WTC11 (cell line): Measurements from ENCODE around the gene AKAP3. TPM values are rescaled to one million over a fixed set of nuclear protein-coding genes. Genes with fewer than 3 reads are reported as not detected.

Experiments
- ATAC-seq: fragments of 200-7000 bp; cut with Tn5 transposase; 2 replicates; pipeline ENCODE4 v1.10.0; 2021; ENCODE audit warnings: mild to moderate bottlenecking, moderate library complexity
- CTCF ChIA-PET: fragments of 300-600 bp; sonication (Branson Sonifier 250); formaldehyde crosslinking; loops from one replicate; lab custom pipeline; 2021; ENCODE audit warnings: antibody characterized with exemption; lab: Charles Lee
- POLR2A ChIA-PET: fragments of 350-600 bp; sonication (Branson Sonifier 250); formaldehyde crosslinking; loops from one replicate; lab custom pipeline; 2021; ENCODE audit warnings: antibody characterized with exemption; lab: Charles Lee
- DNase-seq: peaks from one replicate; pipeline ENCODE4 v3.0.0; 2021; ENCODE audit warnings: low spot score
- H3K27ac Mint-ChIP-seq: 2 replicates; pipeline ENCODE4 v1.8.0; 2021; ENCODE audit warnings: mixed read lengths
- H3K27me3 Mint-ChIP-seq: 2 replicates; pipeline ENCODE4 v1.8.0; 2021; ENCODE audit warnings: low read depth, mild to moderate bottlenecking, moderate library complexity, mixed read lengths
- H3K36me3 Mint-ChIP-seq: 2 replicates; pipeline ENCODE4 v1.8.0; 2021; ENCODE audit warnings: mixed read lengths
- H3K4me1 Mint-ChIP-seq: 2 replicates; pipeline ENCODE4 v1.8.0; 2022; ENCODE audit warnings: mixed read lengths
- H3K4me3 Mint-ChIP-seq: 2 replicates; pipeline ENCODE4 v1.8.0; 2021; ENCODE audit warnings: mild to moderate bottlenecking, moderate library complexity, mixed read lengths
- H3K9me3 Mint-ChIP-seq: 2 replicates; pipeline ENCODE4 v1.8.0; 2021; ENCODE audit warnings: mixed read lengths
- ATF2 ChIP-seq: sonication (generic); formaldehyde crosslinking; IDR thresholded peaks from 2 replicates; pipeline ENCODE4 v1.8.1; 2022; ENCODE audit warnings: low read depth, missing genetic modification reagents, borderline replicate concordance
- CBFB ChIP-seq: sonication (generic); formaldehyde crosslinking; IDR thresholded peaks from 2 replicates; pipeline ENCODE4 v1.8.1; 2022; ENCODE audit warnings: mild to moderate bottlenecking, low read depth, missing genetic modification reagents
- CREM ChIP-seq: sonication (generic); formaldehyde crosslinking; IDR thresholded peaks from 2 replicates; pipeline ENCODE4 v1.8.1; 2022; ENCODE audit warnings: mild to moderate bottlenecking, missing genetic modification reagents, moderate library complexity
- ESRRA ChIP-seq: sonication (generic); formaldehyde crosslinking; IDR thresholded peaks from 2 replicates; pipeline ENCODE4 v1.8.1; 2022; ENCODE audit warnings: mild to moderate bottlenecking, missing genetic modification reagents, borderline replicate concordance
- HMGXB4 ChIP-seq: sonication (generic); formaldehyde crosslinking; IDR thresholded peaks from 2 replicates; pipeline ENCODE4 v1.8.1; 2023; ENCODE audit warnings: mild to moderate bottlenecking, moderate library complexity, missing genetic modification reagents
- MAX ChIP-seq: sonication (generic); formaldehyde crosslinking; IDR thresholded peaks from 2 replicates; pipeline ENCODE4 v1.8.0; 2022; ENCODE audit warnings: mild to moderate bottlenecking, missing genetic modification reagents
- NFE2L1 ChIP-seq: sonication (generic); formaldehyde crosslinking; IDR thresholded peaks from 2 replicates; pipeline ENCODE4 v1.8.1; 2023; ENCODE audit warnings: missing genetic modification reagents
- NR3C1 ChIP-seq: sonication (generic); formaldehyde crosslinking; conservative IDR thresholded peaks from 2 replicates; pipeline ENCODE4 v1.8.1; 2023; ENCODE audit warnings: low read depth, mild to moderate bottlenecking, missing genetic modification reagents
- SMAD4 ChIP-seq: sonication (generic); formaldehyde crosslinking; IDR thresholded peaks from 2 replicates; pipeline ENCODE4 v1.8.0; 2022; ENCODE audit warnings: mild to moderate bottlenecking, missing genetic modification reagents
- total RNA-seq: library from RNA; stranded (reverse); gene quantifications from 3 replicates; pipeline ENCODE4 v1.2.3, GENCODE V29; 2021
- TF ChIP-seq, protein P1 (sequence below): sonication (generic); formaldehyde crosslinking; IDR thresholded peaks from 2 replicates; pipeline ENCODE4 v1.8.0; 2022; ENCODE audit warnings: mild to moderate bottlenecking, missing genetic modification reagents
- TF ChIP-seq, protein P2 (sequence below): sonication (generic); formaldehyde crosslinking; IDR thresholded peaks from 2 replicates; pipeline ENCODE4 v1.8.1; 2023; ENCODE audit warnings: mild to moderate bottlenecking, missing genetic modification reagents, moderate library complexity
- TF ChIP-seq, protein P3 (sequence below): sonication (generic); formaldehyde crosslinking; conservative IDR thresholded peaks from 2 replicates; pipeline ENCODE4 v1.8.1; 2022; ENCODE audit warnings: mild to moderate bottlenecking, missing genetic modification reagents
- TF ChIP-seq, protein P4 (sequence below): fragments of 250-450 bp; sonication (Bioruptor Pico); IDR thresholded peaks from 2 replicates; pipeline ENCODE4 v1.9.0; 2021; ENCODE audit warnings: mild to moderate bottlenecking
- TF ChIP-seq, protein P5 (sequence below): sonication (generic); formaldehyde crosslinking; conservative IDR thresholded peaks from 2 replicates; pipeline ENCODE4 v1.8.1; 2023; ENCODE audit warnings: mild to moderate bottlenecking, low read depth, missing genetic modification reagents, moderate library complexity

The AKAP3 gene
- total RNA-seq, 1 experiment from 2014 or later = 1.9 TPM

GRCh38 chr12:4609071-4609470 is 39.8 kb downstream of the AKAP3 start (continued):
- TF ChIP-seq, protein P1, sequence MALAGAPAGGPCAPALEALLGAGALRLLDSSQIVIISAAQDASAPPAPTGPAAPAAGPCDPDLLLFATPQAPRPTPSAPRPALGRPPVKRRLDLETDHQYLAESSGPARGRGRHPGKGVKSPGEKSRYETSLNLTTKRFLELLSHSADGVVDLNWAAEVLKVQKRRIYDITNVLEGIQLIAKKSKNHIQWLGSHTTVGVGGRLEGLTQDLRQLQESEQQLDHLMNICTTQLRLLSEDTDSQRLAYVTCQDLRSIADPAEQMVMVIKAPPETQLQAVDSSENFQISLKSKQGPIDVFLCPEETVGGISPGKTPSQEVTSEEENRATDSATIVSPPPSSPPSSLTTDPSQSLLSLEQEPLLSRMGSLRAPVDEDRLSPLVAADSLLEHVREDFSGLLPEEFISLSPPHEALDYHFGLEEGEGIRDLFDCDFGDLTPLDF (CRISPR knock-in tag) = no peak
- TF ChIP-seq, protein P2, sequence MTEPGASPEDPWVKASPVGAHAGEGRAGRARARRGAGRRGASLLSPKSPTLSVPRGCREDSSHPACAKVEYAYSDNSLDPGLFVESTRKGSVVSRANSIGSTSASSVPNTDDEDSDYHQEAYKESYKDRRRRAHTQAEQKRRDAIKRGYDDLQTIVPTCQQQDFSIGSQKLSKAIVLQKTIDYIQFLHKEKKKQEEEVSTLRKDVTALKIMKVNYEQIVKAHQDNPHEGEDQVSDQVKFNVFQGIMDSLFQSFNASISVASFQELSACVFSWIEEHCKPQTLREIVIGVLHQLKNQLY (CRISPR knock-in tag) = no peak
- no peak for TF ChIP-seq HMGXB4
- TF ChIP-seq, protein P3, sequence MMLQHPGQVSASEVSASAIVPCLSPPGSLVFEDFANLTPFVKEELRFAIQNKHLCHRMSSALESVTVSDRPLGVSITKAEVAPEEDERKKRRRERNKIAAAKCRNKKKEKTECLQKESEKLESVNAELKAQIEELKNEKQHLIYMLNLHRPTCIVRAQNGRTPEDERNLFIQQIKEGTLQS = no peak
- no peak for TF ChIP-seq ESRRA (CRISPR knock-in tag)

DNA sequence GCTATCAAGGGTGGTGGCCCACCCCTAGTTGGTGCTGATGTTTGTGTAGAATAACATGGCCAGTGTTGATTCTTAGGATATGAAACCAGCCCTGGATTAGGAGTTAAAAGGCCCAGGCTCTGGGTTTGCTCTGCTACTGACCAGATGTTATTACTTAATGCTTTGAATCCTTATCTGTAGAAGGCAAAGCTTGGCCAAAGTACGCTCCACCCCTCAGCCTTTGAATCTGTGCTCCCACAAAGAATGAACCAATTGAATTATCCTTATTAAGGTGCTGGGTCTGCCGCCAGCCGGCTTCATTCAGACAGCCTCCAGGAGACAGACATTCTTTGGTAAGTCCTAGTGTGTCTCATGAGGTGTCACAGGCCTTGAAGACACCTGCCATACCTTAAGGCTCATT is 41.8 kb downstream of the AKAP3 start:
- CTCF ChIA-PET = no interaction called here
- H3K27me3 Mint-ChIP-seq = peaks cover 13% of the 10 kb centered on the region
- POLR2A ChIA-PET = no interaction called here
- no peaks in the 10 kb centered on the region for H3K9me3 Mint-ChIP-seq
- TF ChIP-seq SMAD4 (CRISPR knock-in tag) (no peak), CREM (CRISPR knock-in tag) (no peak), CBFB (no peak), NFE2L1 (CRISPR knock-in tag) (no peak), ATF2 (no peak), MAX (CRISPR knock-in tag) (no peak), NR3C1 (CRISPR knock-in tag) (no peak)
- TF ChIP-seq, protein P4, sequence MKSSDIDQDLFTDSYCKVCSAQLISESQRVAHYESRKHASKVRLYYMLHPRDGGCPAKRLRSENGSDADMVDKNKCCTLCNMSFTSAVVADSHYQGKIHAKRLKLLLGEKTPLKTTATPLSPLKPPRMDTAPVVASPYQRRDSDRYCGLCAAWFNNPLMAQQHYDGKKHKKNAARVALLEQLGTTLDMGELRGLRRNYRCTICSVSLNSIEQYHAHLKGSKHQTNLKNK (CRISPR knock-in tag) = no peak
- TF ChIP-seq, protein P5, sequence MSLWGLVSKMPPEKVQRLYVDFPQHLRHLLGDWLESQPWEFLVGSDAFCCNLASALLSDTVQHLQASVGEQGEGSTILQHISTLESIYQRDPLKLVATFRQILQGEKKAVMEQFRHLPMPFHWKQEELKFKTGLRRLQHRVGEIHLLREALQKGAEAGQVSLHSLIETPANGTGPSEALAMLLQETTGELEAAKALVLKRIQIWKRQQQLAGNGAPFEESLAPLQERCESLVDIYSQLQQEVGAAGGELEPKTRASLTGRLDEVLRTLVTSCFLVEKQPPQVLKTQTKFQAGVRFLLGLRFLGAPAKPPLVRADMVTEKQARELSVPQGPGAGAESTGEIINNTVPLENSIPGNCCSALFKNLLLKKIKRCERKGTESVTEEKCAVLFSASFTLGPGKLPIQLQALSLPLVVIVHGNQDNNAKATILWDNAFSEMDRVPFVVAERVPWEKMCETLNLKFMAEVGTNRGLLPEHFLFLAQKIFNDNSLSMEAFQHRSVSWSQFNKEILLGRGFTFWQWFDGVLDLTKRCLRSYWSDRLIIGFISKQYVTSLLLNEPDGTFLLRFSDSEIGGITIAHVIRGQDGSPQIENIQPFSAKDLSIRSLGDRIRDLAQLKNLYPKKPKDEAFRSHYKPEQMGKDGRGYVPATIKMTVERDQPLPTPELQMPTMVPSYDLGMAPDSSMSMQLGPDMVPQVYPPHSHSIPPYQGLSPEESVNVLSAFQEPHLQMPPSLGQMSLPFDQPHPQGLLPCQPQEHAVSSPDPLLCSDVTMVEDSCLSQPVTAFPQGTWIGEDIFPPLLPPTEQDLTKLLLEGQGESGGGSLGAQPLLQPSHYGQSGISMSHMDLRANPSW (CRISPR knock-in tag) = no peak
- TF ChIP-seq, all 79 proteins: peak for 0
- H3K4me3 Mint-ChIP-seq = no peak overlapping the region
- no peak overlapping the region for H3K27ac Mint-ChIP-seq
- no peak for ATAC-seq
- no peak for DNase-seq
- no peaks in the 10 kb centered on the region for H3K36me3 Mint-ChIP-seq
- peaks cover 6% of the 10 kb centered on the region; the same call in 1 of the 2 replicates for H3K4me1 Mint-ChIP-seq
